Measurements from ENCODE around the gene CFAP97D1.

Gene CFAP97D1

DNA sequence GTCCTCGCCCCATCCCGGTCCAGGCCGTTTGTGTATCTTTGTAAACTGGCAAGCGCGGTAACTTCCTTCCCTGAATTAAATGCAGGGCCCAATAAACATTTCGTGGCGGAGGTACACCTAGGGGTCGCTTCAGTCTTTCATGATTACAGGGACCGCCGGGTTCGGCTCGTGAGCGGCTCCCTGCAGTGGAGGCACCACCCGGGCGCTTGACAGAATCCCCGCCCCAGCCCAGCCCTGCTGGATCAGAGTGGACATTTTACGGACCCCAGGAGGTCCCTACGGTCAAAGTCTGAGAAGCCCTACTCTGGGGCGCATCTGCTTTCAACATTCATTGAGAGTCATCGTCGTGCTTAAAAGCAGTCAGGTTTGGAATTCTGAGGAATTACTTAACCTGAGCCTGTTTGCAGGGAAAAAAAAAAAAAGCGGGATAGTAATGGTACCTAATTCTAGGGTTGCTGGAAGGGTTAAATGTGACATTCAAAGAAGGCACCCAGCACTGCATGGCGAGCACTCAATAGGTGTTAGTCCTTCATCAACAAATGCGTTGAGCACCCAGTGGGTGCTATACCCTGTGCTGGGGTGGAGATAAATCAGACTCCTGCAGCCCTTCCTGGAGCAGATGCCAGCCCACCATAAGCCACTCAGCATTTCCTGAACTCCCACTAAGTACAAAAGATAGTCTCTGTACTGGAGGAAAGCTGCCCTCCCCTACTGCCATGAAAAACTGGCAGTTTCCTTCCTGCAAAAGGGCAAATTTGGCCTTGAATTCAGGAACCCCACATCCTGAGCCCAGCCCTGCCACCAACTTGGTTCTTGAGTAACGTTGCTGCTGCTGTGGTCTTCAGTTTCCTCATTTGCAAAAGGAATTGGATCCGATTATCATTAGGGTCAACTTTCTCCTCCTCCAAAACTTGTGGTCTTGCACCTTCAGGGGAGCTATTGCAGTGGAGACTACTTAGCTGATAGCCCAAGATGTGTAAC, 800 bp upstream of the CFAP97D1 start (continued):
- TF ChIP-seq, protein P1, sequence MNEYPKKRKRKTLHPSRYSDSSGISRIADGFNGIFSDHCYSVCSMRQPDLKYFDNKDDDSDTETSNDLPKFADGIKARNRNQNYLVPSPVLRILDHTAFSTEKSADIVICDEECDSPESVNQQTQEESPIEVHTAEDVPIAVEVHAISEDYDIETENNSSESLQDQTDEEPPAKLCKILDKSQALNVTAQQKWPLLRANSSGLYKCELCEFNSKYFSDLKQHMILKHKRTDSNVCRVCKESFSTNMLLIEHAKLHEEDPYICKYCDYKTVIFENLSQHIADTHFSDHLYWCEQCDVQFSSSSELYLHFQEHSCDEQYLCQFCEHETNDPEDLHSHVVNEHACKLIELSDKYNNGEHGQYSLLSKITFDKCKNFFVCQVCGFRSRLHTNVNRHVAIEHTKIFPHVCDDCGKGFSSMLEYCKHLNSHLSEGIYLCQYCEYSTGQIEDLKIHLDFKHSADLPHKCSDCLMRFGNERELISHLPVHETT (tag by site-specific recombination; IDR thresholded peaks at IDR 0.05): no peak
- TF ChIP-seq ZNF132 (tag by site-specific recombination; IDR thresholded peaks at IDR 0.05; ENCODE audit: borderline replicate concordance) (no peak), SP2 (tag by site-specific recombination; IDR thresholded peaks at IDR 0.05) (no peak), ZNF558 (tag by site-specific recombination; IDR thresholded peaks at IDR 0.05) (no peak), GLI2 (tag by site-specific recombination; IDR thresholded peaks at IDR 0.05; ENCODE audit: borderline replicate concordance, low read depth) (no peak), ZNF521 (tag by site-specific recombination; IDR thresholded peaks at IDR 0.05) (no peak), ZNF433 (tag by site-specific recombination; IDR thresholded peaks at IDR 0.05; ENCODE audit: low read depth) (no peak), ZNF626 (tag by site-specific recombination; IDR thresholded peaks at IDR 0.05) (no peak), ZNF112 (tag by site-specific recombination; IDR thresholded peaks at IDR 0.05) (no peak), TCF7L2 (IDR thresholded peaks at IDR 0.05; ENCODE audit: borderline replicate concordance, low read depth, low read length) (no peak), ZNF624 (tag by site-specific recombination; IDR thresholded peaks at IDR 0.05) (no peak), ZBTB7A (tag by site-specific recombination; IDR thresholded peaks at IDR 0.05; ENCODE audit: low read depth) (no peak), ZNF623 (tag by site-specific recombination; IDR thresholded peaks at IDR 0.05) (no peak), ZSCAN16 (tag by site-specific recombination; IDR thresholded peaks at IDR 0.05) (no peak), KLF8 (tag by site-specific recombination; IDR thresholded peaks at IDR 0.05) (no peak), ZNF544 (tag by site-specific recombination; IDR thresholded peaks at IDR 0.05) (no peak), ZNF416 (tag by site-specific recombination; IDR thresholded peaks at IDR 0.05) (no peak), ZNF423 (tag by site-specific recombination; IDR thresholded peaks at IDR 0.05) (no peak; the same call in 1 of the 2 replicates), OVOL3 (tag by site-specific recombination; IDR thresholded peaks at IDR 0.05) (no peak), ZNF561 (tag by site-specific recombination; IDR thresholded peaks at IDR 0.05; ENCODE audit: borderline replicate concordance) (peak; percentile 72), ZNF510 (tag by site-specific recombination; IDR thresholded peaks at IDR 0.05; ENCODE audit: insufficient replicate concordance) (no peak), KLF7 (tag by site-specific recombination; IDR thresholded peaks at IDR 0.05; ENCODE audit: borderline replicate concordance) (peak; percentile 15; the same call in 1 of the 2 replicates)
- TF ChIP-seq, protein P2, sequence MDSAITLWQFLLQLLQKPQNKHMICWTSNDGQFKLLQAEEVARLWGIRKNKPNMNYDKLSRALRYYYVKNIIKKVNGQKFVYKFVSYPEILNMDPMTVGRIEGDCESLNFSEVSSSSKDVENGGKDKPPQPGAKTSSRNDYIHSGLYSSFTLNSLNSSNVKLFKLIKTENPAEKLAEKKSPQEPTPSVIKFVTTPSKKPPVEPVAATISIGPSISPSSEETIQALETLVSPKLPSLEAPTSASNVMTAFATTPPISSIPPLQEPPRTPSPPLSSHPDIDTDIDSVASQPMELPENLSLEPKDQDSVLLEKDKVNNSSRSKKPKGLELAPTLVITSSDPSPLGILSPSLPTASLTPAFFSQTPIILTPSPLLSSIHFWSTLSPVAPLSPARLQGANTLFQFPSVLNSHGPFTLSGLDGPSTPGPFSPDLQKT (IDR thresholded peaks at IDR 0.05; ENCODE audit: borderline replicate concordance, low read depth, low read length): no peak
- TF ChIP-seq, protein P3, sequence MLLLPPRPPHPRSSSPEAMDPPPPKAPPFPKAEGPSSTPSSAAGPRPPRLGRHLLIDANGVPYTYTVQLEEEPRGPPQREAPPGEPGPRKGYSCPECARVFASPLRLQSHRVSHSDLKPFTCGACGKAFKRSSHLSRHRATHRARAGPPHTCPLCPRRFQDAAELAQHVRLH (tag by site-specific recombination; IDR thresholded peaks at IDR 0.05): no peak
- TF ChIP-seq, protein P4, sequence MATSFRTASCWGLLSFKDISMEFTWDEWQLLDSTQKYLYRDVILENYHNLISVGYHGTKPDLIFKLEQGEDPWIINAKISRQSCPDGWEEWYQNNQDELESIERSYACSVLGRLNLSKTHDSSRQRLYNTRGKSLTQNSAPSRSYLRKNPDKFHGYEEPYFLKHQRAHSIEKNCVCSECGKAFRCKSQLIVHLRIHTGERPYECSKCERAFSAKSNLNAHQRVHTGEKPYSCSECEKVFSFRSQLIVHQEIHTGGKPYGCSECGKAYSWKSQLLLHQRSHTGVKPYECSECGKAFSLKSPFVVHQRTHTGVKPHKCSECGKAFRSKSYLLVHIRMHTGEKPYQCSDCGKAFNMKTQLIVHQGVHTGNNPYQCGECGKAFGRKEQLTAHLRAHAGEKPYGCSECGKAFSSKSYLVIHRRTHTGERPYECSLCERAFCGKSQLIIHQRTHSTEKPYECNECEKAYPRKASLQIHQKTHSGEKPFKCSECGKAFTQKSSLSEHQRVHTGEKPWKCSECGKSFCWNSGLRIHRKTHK (tag by site-specific recombination; IDR thresholded peaks at IDR 0.05): no peak
- TF ChIP-seq, protein P5, sequence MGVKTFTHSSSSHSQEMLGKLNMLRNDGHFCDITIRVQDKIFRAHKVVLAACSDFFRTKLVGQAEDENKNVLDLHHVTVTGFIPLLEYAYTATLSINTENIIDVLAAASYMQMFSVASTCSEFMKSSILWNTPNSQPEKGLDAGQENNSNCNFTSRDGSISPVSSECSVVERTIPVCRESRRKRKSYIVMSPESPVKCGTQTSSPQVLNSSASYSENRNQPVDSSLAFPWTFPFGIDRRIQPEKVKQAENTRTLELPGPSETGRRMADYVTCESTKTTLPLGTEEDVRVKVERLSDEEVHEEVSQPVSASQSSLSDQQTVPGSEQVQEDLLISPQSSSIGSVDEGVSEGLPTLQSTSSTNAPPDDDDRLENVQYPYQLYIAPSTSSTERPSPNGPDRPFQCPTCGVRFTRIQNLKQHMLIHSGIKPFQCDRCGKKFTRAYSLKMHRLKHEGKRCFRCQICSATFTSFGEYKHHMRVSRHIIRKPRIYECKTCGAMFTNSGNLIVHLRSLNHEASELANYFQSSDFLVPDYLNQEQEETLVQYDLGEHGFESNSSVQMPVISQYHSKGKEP (tag by site-specific recombination; IDR thresholded peaks at IDR 0.05): no peak; the same call in 1 of the 2 replicates
- TF ChIP-seq, protein P6, sequence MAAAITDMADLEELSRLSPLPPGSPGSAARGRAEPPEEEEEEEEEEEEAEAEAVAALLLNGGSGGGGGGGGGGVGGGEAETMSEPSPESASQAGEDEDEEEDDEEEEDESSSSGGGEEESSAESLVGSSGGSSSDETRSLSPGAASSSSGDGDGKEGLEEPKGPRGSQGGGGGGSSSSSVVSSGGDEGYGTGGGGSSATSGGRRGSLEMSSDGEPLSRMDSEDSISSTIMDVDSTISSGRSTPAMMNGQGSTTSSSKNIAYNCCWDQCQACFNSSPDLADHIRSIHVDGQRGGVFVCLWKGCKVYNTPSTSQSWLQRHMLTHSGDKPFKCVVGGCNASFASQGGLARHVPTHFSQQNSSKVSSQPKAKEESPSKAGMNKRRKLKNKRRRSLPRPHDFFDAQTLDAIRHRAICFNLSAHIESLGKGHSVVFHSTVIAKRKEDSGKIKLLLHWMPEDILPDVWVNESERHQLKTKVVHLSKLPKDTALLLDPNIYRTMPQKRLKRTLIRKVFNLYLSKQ (tag by site-specific recombination; IDR thresholded peaks at IDR 0.05; ENCODE audit: borderline replicate concordance): no peak
- TF ChIP-seq, protein P7, sequence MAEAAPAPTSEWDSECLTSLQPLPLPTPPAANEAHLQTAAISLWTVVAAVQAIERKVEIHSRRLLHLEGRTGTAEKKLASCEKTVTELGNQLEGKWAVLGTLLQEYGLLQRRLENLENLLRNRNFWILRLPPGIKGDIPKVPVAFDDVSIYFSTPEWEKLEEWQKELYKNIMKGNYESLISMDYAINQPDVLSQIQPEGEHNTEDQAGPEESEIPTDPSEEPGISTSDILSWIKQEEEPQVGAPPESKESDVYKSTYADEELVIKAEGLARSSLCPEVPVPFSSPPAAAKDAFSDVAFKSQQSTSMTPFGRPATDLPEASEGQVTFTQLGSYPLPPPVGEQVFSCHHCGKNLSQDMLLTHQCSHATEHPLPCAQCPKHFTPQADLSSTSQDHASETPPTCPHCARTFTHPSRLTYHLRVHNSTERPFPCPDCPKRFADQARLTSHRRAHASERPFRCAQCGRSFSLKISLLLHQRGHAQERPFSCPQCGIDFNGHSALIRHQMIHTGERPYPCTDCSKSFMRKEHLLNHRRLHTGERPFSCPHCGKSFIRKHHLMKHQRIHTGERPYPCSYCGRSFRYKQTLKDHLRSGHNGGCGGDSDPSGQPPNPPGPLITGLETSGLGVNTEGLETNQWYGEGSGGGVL (tag by site-specific recombination; IDR thresholded peaks at IDR 0.05): no peak

Measured in HEK293 (cell line).